Measurements from ENCODE around the gene KDM2A. TPM values are rescaled to one million over a fixed set of nuclear protein-coding genes. Genes with fewer than 3 reads are reported as not detected.

KDM2A gene
- total RNA-seq, 1 experiment from 2014 or later: 121 TPM

- Histone ChIP-seq H3K27me3 (replicated peaks; ENCODE audit: insufficient read depth, low read depth, low read length, poor library complexity) (no peaks in the 10 kb centered on the region), H3K4me3 (ENCODE audit: low read depth, low read length, poor library complexity, severe bottlenecking) (no peak overlapping the region), H3K27ac (ENCODE audit: low read depth, low read length, poor library complexity, severe bottlenecking) (peak overlapping the region; percentile 1), H3K4me1 (ENCODE audit: insufficient read depth, low read length, poor library complexity, severe bottlenecking) (peaks cover 31% of the 10 kb centered on the region), H3K36me3 (ENCODE audit: insufficient read depth, low read length, poor library complexity, severe bottlenecking) (no peaks in the 10 kb centered on the region), H3K9me3 (ENCODE audit: low read depth, low read length, poor library complexity, severe bottlenecking) (no peaks in the 10 kb centered on the region)
- TF ChIP-seq EZH2 (IDR thresholded peaks at IDR 0.05; ENCODE audit: borderline replicate concordance, low read depth, low read length, poor library complexity, severe bottlenecking) (no peak), CTCF (conservative IDR thresholded peaks at IDR 0.05; ENCODE audit: low read depth, low read length) (no peak)
- no TSS peak for BruUV-seq (replicated peaks)
- ChIA-PET POLR2A (ENCODE audit: low non-redundant PET) (interaction anchor here (0.6 kb wide), 1 partner anchor 39 kb away, joined by 3 read pairs; the partner anchor contains the start of gene KDM2A), CTCF (interaction anchor here (0.6 to 1.7 kb wide), 2 partner anchors 9 to 466 kb away, joined by 3 to 4 read pairs; no protein-coding TSS in a partner anchor)
- intact Hi-C loops (cut with micrococcal nuclease; ENCODE audit: unreplicated experiment): no loop called here
- DNase-seq (ENCODE audit: low spot score): no peak
Measured at GRCh38 chr11:67158221-67158620, 39.2 kb downstream of the KDM2A start.

- POLR2A ChIA-PET (ENCODE audit: low non-redundant PET): no interaction called here
- H3K4me1 ChIP-seq (ENCODE audit: insufficient read depth, low read length, poor library complexity, severe bottlenecking): peaks cover 34% of the 10 kb centered on the region
- TF ChIP-seq EZH2 (IDR thresholded peaks at IDR 0.05; ENCODE audit: borderline replicate concordance, low read depth, low read length, poor library complexity, severe bottlenecking) (no peak), CTCF (conservative IDR thresholded peaks at IDR 0.05; ENCODE audit: low read depth, low read length) (no peak)
- no TSS peak for BruUV-seq (replicated peaks)
- H3K27me3 ChIP-seq (replicated peaks; ENCODE audit: insufficient read depth, low read depth, low read length, poor library complexity): no peaks in the 10 kb centered on the region
- no peak overlapping the region for H3K27ac ChIP-seq (ENCODE audit: low read depth, low read length, poor library complexity, severe bottlenecking)
- DNase-seq (ENCODE audit: low spot score): no peak
- no peaks in the 10 kb centered on the region for H3K36me3 ChIP-seq (ENCODE audit: insufficient read depth, low read length, poor library complexity, severe bottlenecking)
- CTCF ChIA-PET: no interaction called here
- H3K9me3 ChIP-seq (ENCODE audit: low read depth, low read length, poor library complexity, severe bottlenecking): no peaks in the 10 kb centered on the region
- no peak overlapping the region for H3K4me3 ChIP-seq (ENCODE audit: low read depth, low read length, poor library complexity, severe bottlenecking)
- intact Hi-C loops (cut with micrococcal nuclease; ENCODE audit: unreplicated experiment): no loop called here
Measured at GRCh38 chr11:67160045-67160444, 41.0 kb downstream of the KDM2A start.

GRCh38 chr11:67160872-67161783 is 42.1 kb downstream of the KDM2A start:
- BruUV-seq (replicated peaks): no TSS peak
- no peaks in the 10 kb centered on the region for H3K27me3 ChIP-seq (replicated peaks; ENCODE audit: insufficient read depth, low read depth, low read length, poor library complexity)
- H3K4me3 ChIP-seq (ENCODE audit: low read depth, low read length, poor library complexity, severe bottlenecking): no peak overlapping the region
- TF ChIP-seq EZH2 (IDR thresholded peaks at IDR 0.05; ENCODE audit: borderline replicate concordance, low read depth, low read length, poor library complexity, severe bottlenecking) (no peak), CTCF (conservative IDR thresholded peaks at IDR 0.05; ENCODE audit: low read depth, low read length) (no peak)
- intact Hi-C loops (cut with micrococcal nuclease; ENCODE audit: unreplicated experiment): no loop called here
- H3K4me1 ChIP-seq (ENCODE audit: insufficient read depth, low read length, poor library complexity, severe bottlenecking): peaks cover 41% of the 10 kb centered on the region
- no peaks in the 10 kb centered on the region for H3K36me3 ChIP-seq (ENCODE audit: insufficient read depth, low read length, poor library complexity, severe bottlenecking)
- POLR2A ChIA-PET (ENCODE audit: low non-redundant PET): no interaction called here
- H3K27ac ChIP-seq (ENCODE audit: low read depth, low read length, poor library complexity, severe bottlenecking): no peak overlapping the region
- CTCF ChIA-PET: no interaction called here
- no peaks in the 10 kb centered on the region for H3K9me3 ChIP-seq (ENCODE audit: low read depth, low read length, poor library complexity, severe bottlenecking)
- DNase-seq (ENCODE audit: low spot score): peak; percentile 37
